ENCODE results near the gene BCL3. TPM values are rescaled to one million over a fixed set of nuclear protein-coding genes. Genes with fewer than 3 reads are reported as not detected.

The BCL3 gene
- total RNA-seq, 1 donor from 2014 or later, result 1.9 TPM

DNA sequence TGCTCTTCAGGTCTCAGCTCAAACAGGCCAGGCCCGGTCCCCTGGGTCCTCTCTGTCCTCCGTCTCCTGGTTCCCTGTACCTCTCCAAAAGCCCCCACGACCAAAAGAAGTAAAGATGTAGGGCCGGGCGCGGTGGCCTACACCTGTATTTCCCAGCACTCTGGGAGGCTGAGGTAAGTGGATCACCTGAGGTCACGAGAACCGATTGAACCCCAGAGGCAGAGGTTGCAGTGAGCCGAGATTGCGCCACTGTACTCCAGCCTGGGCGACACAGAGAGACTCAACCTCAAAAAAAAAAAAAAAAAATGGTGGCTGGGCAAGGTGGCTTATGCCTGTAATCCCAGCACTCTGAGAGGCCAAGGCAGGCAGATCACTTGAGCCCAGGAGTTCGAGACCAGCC is 22.0 kb upstream of the BCL3 start:
- Mint-ChIP-seq H3K27ac (ENCODE audit: unreplicated experiment) (no peak overlapping the region), H3K27me3 (ENCODE audit: unreplicated experiment) (peaks cover 14% of the 10 kb centered on the region), H3K36me3 (ENCODE audit: low read depth, unreplicated experiment) (no peaks in the 10 kb centered on the region), H3K9me3 (ENCODE audit: unreplicated experiment) (no peaks in the 10 kb centered on the region), H3K4me1 (ENCODE audit: unreplicated experiment) (no peaks in the 10 kb centered on the region), H3K4me3 (ENCODE audit: unreplicated experiment) (no peak overlapping the region)
- TF ChIP-seq, protein P1, sequence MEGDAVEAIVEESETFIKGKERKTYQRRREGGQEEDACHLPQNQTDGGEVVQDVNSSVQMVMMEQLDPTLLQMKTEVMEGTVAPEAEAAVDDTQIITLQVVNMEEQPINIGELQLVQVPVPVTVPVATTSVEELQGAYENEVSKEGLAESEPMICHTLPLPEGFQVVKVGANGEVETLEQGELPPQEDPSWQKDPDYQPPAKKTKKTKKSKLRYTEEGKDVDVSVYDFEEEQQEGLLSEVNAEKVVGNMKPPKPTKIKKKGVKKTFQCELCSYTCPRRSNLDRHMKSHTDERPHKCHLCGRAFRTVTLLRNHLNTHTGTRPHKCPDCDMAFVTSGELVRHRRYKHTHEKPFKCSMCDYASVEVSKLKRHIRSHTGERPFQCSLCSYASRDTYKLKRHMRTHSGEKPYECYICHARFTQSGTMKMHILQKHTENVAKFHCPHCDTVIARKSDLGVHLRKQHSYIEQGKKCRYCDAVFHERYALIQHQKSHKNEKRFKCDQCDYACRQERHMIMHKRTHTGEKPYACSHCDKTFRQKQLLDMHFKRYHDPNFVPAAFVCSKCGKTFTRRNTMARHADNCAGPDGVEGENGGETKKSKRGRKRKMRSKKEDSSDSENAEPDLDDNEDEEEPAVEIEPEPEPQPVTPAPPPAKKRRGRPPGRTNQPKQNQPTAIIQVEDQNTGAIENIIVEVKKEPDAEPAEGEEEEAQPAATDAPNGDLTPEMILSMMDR (IDR thresholded peaks at IDR 0.05; ENCODE audit: unreplicated experiment), result no peak
- no peak for DNase-seq (ENCODE audit: low spot score)

DNA sequence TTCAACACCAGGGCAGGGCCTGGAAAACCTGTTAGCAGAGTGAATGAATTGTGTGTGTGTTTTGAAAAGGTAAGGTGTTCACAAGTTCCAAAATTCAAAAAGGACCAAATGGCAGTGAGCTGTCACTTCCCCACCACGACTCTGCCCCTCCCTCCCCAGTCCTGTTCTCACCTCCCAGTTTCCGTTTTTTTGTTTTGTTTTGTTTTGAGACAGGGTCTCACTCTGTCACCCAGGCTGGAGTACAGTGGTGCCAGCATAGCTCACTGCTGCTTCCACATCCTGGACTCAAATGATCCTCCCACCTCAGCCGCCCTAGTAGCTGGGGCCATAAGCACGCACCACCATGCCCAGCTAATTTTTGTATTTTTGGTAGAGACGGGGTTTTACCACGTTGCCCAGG is 20.3 kb upstream of the BCL3 start:
- Mint-ChIP-seq H3K36me3 (ENCODE audit: low read depth, unreplicated experiment) (no peaks in the 10 kb centered on the region), H3K4me1 (ENCODE audit: unreplicated experiment) (no peaks in the 10 kb centered on the region), H3K9me3 (ENCODE audit: unreplicated experiment) (no peaks in the 10 kb centered on the region), H3K4me3 (ENCODE audit: unreplicated experiment) (no peak overlapping the region), H3K27me3 (ENCODE audit: unreplicated experiment) (peaks cover 12% of the 10 kb centered on the region), H3K27ac (ENCODE audit: unreplicated experiment) (no peak overlapping the region)
- TF ChIP-seq, protein P1 (IDR thresholded peaks at IDR 0.05; ENCODE audit: unreplicated experiment), result no peak
- no peak for DNase-seq (ENCODE audit: low spot score)

DNA sequence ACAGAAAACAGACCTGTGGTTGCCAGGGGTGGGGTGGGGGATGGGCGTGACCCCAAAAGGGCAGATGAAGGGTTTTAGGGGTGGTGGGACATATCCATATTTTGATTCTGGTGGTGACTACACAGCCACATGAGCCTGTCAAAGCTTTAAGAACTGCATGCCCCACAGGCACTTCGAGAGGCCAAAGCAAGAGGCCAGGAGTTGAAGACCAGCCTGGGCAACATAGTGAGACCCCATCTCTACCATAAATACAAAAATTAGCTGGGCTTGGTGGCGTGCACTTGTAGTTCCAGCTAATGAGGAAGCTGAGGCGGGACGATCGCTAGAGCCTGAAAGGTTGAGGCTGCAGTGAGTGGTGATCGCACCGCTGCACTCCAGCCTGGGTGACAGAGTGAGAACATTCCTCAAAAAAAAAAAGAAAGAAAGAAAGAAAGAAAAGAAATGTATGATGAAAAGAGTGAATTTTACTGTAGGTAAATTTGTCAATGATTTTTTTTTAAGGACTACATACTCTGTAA is 18.9 kb upstream of the BCL3 start:
- H3K36me3 Mint-ChIP-seq (ENCODE audit: low read depth, unreplicated experiment), result no peaks in the 10 kb centered on the region
- no peak for DNase-seq (ENCODE audit: low spot score)
- no peak overlapping the region for H3K27ac Mint-ChIP-seq (ENCODE audit: unreplicated experiment)
- H3K9me3 Mint-ChIP-seq (ENCODE audit: unreplicated experiment), result no peaks in the 10 kb centered on the region
- H3K4me1 Mint-ChIP-seq (ENCODE audit: unreplicated experiment), result no peaks in the 10 kb centered on the region
- H3K4me3 Mint-ChIP-seq (ENCODE audit: unreplicated experiment), result no peak overlapping the region
- TF ChIP-seq, protein P1 (IDR thresholded peaks at IDR 0.05; ENCODE audit: unreplicated experiment), result no peak
- H3K27me3 Mint-ChIP-seq (ENCODE audit: unreplicated experiment), result peaks cover 3% of the 10 kb centered on the region

DNA sequence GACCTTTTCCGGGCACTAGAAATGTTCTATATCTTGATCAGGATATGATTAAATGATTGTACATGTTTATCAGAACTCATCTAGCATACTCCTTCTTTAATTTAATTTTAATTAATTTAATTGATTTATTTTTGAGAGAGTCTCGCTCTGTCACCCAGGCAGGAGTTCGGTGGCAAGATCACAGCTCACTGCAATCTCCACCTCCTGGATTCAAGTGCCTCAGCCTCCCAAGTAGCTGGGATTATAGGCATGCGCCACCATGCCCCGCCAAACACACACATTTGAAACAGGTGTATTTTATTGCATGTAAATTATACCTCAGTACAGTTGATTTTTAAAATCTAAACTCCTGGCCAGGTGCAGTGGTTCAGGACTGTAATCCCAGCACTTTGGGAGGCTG is 17.4 kb upstream of the BCL3 start:
- no peaks in the 10 kb centered on the region for H3K4me1 Mint-ChIP-seq (ENCODE audit: unreplicated experiment)
- TF ChIP-seq, protein P1 (IDR thresholded peaks at IDR 0.05; ENCODE audit: unreplicated experiment), result no peak
- no peaks in the 10 kb centered on the region for H3K36me3 Mint-ChIP-seq (ENCODE audit: low read depth, unreplicated experiment)
- no peak for DNase-seq (ENCODE audit: low spot score)
- H3K9me3 Mint-ChIP-seq (ENCODE audit: unreplicated experiment), result no peaks in the 10 kb centered on the region
- peaks cover 1% of the 10 kb centered on the region for H3K27me3 Mint-ChIP-seq (ENCODE audit: unreplicated experiment)
- no peak overlapping the region for H3K4me3 Mint-ChIP-seq (ENCODE audit: unreplicated experiment)
- H3K27ac Mint-ChIP-seq (ENCODE audit: unreplicated experiment), result no peak overlapping the region

DNA sequence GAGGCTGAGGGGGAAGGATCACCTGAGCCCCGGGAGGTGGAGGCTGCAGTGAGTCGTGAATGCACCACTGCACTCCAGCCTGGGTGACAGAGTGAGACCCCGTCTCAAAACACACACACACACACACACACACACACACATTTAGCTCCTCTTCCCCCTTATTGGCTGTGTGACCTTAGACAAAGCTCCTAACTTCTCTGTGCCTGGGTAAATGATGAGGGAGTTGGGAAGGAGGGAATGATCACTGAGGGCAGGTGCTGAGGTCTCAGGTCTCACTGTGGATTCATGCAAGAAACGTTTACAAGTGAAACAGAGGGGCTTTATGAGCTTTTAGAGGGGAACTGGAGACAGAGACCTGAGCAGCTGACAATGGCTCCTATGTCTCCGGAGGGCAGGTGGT is 16.9 kb upstream of the BCL3 start:
- no peak for DNase-seq (ENCODE audit: low spot score)
- Mint-ChIP-seq H3K36me3 (ENCODE audit: low read depth, unreplicated experiment) (no peaks in the 10 kb centered on the region), H3K27ac (ENCODE audit: unreplicated experiment) (no peak overlapping the region), H3K4me3 (ENCODE audit: unreplicated experiment) (no peak overlapping the region), H3K4me1 (ENCODE audit: unreplicated experiment) (no peaks in the 10 kb centered on the region), H3K27me3 (ENCODE audit: unreplicated experiment) (peaks cover 1% of the 10 kb centered on the region), H3K9me3 (ENCODE audit: unreplicated experiment) (no peaks in the 10 kb centered on the region)
- TF ChIP-seq, protein P1 (IDR thresholded peaks at IDR 0.05; ENCODE audit: unreplicated experiment), result no peak

Measured in endothelial cell (in vitro differentiated cells).